ENCODE measurements around the gene UBAC1.
"Not testable (repeated sequence)": the region's sequence is repeated elsewhere in the genome, so short reads cannot be mapped to it uniquely, and the experiment has no call there.

The UBAC1 gene

GRCh38 chr9:135911233-135911632 lies 49.9 kb downstream of the UBAC1 start:
- not testable (repeated sequence) for DNase-seq

GRCh38 chr9:135910757-135911156 lies 50.4 kb downstream of the UBAC1 start:
- DNase-seq: no peak

GRCh38 chr9:135910216-135910615 lies 51.0 kb downstream of the UBAC1 start:
- DNase-seq: no peak

- no peak for DNase-seq
Measured at GRCh38 chr9:135909371-135909770, 51.8 kb downstream of the UBAC1 start.

GRCh38 chr9:135908754-135909204 lies 52.4 kb downstream of the UBAC1 start:
- no peak for DNase-seq

GRCh38 chr9:135908093-135908753 lies 53.0 kb downstream of the UBAC1 start:
- no peak for DNase-seq

GRCh38 chr9:135907431-135908092 lies 53.6 kb downstream of the UBAC1 start, which contains the start of gene CAMSAP1:
Gene CAMSAP1, minus strand, starts transcription at chr9:135907546. Its CDS starts 387 bp downstream, at chr9:135907159.
- DNase-seq: peak; percentile 96

GRCh38 chr9:135907006-135907430 lies 54.2 kb downstream of the UBAC1 start:
- DNase-seq: no peak

- no peak for DNase-seq
Measured at GRCh38 chr9:135906291-135907005, 54.7 kb downstream of the UBAC1 start.

- DNase-seq: peak; percentile 71
Measured at GRCh38 chr9:135905380-135906258, 55.6 kb downstream of the UBAC1 start.

GRCh38 chr9:135903786-135904520 lies 57.2 kb downstream of the UBAC1 start:
- DNase-seq: no peak

GRCh38 chr9:135903358-135903656 lies 57.9 kb downstream of the UBAC1 start:
- no peak for DNase-seq

GRCh38 chr9:135902655-135903357 lies 58.4 kb downstream of the UBAC1 start:
- DNase-seq: no peak

- no peak for DNase-seq
Measured at GRCh38 chr9:135901826-135902225, 59.3 kb downstream of the UBAC1 start.

- no peak for DNase-seq
Measured at GRCh38 chr9:135901031-135901758, 60.0 kb downstream of the UBAC1 start.

GRCh38 chr9:135898634-135899407 lies 62.4 kb downstream of the UBAC1 start:
- DNase-seq: no peak

- DNase-seq: no peak
Measured at GRCh38 chr9:135896626-135897025, 64.5 kb downstream of the UBAC1 start.

- DNase-seq: no peak
Measured at GRCh38 chr9:135896205-135896604, 65.0 kb downstream of the UBAC1 start.

- no peak for DNase-seq
Measured at GRCh38 chr9:135895202-135895848, 65.8 kb downstream of the UBAC1 start.

Measured in stimulated activated CD4-positive, alpha-beta T cell treated with anti-CD3 and anti-CD28 coated beads, Interleukin-12 subunit alpha, Interleukin-12 subunit beta, amount 100 ng/mL, for 4 hours (primary cell).